ENCODE results near the gene P4HA2.

Gene P4HA2

DNA sequence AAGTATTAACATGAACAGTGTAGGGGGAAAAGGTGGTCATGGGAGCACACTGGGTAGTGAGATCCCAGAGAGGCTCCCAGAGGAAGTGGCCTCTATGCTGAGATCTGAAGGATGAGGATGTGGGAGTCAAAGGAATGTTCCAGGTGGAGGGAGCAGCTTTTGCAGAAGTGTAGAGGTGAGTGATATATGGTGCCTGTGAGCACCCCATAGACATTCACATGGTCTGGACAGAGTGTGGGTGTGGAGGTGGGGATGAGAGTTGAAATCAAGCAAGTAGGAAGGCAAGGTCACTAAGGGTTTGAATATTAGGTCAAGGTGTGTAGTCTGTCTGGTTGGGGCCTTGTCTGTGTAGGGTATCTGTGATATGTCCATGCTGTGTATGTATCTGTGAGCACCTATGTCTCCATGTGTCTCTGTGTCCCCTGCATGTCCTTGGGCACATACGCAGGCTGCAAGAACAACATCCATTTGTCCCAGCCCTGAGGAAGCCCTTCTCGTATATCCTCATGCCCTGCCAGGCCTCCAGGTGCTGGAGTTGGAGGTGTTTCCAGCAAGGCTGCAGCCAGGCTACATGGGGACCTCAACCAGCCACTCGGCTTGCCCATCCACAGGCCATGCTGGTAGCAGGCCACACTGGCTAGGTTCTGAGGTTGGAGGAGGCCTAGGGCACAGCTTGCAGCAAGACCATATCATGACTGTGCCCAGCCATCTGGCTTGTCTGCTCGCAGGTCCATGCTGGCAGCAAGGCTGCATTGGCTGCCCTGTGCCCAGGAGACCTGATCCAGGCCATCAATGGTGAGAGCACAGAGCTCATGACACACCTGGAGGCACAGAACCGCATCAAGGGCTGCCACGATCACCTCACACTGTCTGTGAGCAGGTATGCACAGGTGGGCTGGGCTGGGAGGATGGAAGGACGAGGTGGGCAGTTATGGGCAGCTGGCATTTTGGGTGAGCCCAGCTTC lies 34.5 kb upstream of the P4HA2 start:
- no peaks in the 10 kb centered on the region for H3K9me3 ChIP-seq
- TF ChIP-seq, protein P1, sequence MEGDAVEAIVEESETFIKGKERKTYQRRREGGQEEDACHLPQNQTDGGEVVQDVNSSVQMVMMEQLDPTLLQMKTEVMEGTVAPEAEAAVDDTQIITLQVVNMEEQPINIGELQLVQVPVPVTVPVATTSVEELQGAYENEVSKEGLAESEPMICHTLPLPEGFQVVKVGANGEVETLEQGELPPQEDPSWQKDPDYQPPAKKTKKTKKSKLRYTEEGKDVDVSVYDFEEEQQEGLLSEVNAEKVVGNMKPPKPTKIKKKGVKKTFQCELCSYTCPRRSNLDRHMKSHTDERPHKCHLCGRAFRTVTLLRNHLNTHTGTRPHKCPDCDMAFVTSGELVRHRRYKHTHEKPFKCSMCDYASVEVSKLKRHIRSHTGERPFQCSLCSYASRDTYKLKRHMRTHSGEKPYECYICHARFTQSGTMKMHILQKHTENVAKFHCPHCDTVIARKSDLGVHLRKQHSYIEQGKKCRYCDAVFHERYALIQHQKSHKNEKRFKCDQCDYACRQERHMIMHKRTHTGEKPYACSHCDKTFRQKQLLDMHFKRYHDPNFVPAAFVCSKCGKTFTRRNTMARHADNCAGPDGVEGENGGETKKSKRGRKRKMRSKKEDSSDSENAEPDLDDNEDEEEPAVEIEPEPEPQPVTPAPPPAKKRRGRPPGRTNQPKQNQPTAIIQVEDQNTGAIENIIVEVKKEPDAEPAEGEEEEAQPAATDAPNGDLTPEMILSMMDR (IDR thresholded peaks at IDR 0.05): no peak
- no peak overlapping the region for H3K4me3 ChIP-seq (ENCODE audit: low read depth in 1 of 2, low read length in 1 of 2)
- no peak overlapping the region for H3K27ac ChIP-seq
- no peaks in the 10 kb centered on the region for H3K4me1 ChIP-seq (ENCODE audit: control insufficient read depth in 1 of 2, insufficient read depth in 1 of 2, low read depth in 1 of 2, low read length in 1 of 2)
- no peaks in the 10 kb centered on the region for H3K36me3 ChIP-seq
- H3K27me3 ChIP-seq: peaks cover 35% of the 10 kb centered on the region

DNA sequence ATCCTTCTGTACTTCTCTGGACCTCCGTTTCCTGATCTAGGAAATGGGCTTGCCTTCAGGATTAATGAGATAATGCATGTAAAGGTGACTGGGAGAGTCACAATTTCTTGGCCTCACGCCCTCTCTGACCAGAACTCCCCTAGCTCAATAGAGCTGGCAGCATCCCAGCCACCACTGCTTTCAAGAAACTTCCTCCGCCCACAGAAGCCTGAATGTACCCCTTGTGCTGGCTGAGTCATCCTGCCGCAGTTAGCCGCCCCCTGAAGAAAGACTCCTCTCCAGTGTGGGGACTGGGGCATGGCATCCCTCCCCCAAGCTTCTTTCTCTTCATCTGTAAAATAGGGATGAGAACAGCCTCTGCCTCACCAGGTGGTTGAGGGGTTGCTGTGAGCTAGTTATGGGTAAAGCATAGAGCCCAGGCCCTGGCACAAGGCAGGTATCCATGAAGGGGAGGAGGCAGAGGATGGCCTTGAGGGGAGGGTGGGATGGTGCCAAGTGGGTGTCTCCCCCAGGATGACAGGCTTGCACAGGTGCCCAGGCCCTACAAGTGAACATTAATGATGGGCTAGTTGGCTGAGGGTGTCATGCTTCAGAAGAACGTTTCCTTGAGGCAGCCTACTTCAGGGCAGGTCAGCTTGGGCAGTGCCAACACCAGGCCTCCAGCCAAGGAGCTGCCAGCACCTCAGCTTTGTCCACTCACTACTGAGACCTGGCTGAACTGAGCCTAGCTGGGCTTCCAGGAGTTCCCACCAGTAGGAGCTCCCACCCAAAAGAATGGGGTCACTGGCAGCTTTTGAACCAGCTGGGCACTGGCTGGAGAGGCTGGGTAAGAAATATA lies 33.3 kb upstream of the P4HA2 start:
- Histone ChIP-seq H3K27ac (no peak overlapping the region), H3K27me3 (peaks cover 47% of the 10 kb centered on the region), H3K4me3 (ENCODE audit: low read depth in 1 of 2, low read length in 1 of 2) (no peak overlapping the region), H3K4me1 (ENCODE audit: control insufficient read depth in 1 of 2, insufficient read depth in 1 of 2, low read depth in 1 of 2, low read length in 1 of 2) (no peaks in the 10 kb centered on the region), H3K9me3 (no peaks in the 10 kb centered on the region), H3K36me3 (no peaks in the 10 kb centered on the region)
- TF ChIP-seq, protein P1 (IDR thresholded peaks at IDR 0.05): no peak

GRCh38 chr5:132260051-132260450 lies 32.4 kb upstream of the P4HA2 start:
- H3K27me3 ChIP-seq: peaks cover 56% of the 10 kb centered on the region
- TF ChIP-seq, protein P1 (IDR thresholded peaks at IDR 0.05): no peak
- no peaks in the 10 kb centered on the region for H3K36me3 ChIP-seq
- H3K27ac ChIP-seq: no peak overlapping the region
- H3K4me1 ChIP-seq (ENCODE audit: control insufficient read depth in 1 of 2, insufficient read depth in 1 of 2, low read depth in 1 of 2, low read length in 1 of 2): no peaks in the 10 kb centered on the region
- no peaks in the 10 kb centered on the region for H3K9me3 ChIP-seq
- no peak overlapping the region for H3K4me3 ChIP-seq (ENCODE audit: low read depth in 1 of 2, low read length in 1 of 2)

DNA sequence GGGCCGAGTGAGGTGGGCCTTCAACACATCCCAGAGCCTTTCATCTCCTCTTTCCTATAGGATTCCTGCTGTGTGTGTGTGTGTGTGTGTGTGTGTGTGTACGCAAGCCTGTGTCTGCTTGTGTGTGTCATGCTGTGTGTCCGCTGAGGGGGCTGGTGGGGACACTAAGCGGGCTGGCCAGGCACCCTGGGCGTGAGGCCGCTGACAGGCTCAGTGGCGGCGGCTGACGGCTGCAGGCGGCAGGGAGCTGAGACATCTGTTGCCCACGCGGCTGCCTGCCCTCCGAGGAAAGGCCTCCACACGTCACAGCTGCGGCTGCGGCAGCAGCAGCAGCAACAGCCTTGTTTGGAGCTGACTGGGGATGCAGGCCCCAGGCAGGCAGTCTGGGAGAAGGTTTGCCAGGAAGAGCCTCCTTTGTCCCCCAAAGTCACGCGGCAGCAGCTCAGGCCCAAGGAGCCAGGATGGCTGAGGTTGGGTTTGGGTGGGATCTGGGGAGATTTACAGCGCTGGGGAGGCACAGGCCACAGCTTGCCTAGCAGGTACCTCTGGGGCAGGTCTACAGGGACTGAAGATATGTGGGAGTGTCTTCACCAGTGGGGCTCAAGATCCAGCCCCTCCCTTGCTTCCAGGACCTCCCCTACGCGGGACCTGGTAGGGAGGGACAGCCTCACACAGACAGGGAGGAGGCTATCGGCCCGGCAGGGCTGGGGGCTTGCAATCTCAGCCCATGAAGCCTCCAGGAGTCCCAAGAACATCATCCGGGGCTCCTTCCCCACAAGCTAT lies 31.6 kb upstream of the P4HA2 start:
- no peaks in the 10 kb centered on the region for H3K4me1 ChIP-seq (ENCODE audit: control insufficient read depth in 1 of 2, insufficient read depth in 1 of 2, low read depth in 1 of 2, low read length in 1 of 2)
- peaks cover 57% of the 10 kb centered on the region for H3K27me3 ChIP-seq
- H3K9me3 ChIP-seq: no peaks in the 10 kb centered on the region
- no peaks in the 10 kb centered on the region for H3K36me3 ChIP-seq
- no peak overlapping the region for H3K27ac ChIP-seq
- no peak overlapping the region for H3K4me3 ChIP-seq (ENCODE audit: low read depth in 1 of 2, low read length in 1 of 2)
- TF ChIP-seq, protein P1 (IDR thresholded peaks at IDR 0.05): no peak
